ENCODE results near the gene KRT8.
A peak's percentile ranks its signal among the peaks of the same experiment; 100 is the strongest.
"Not testable (repeated sequence)": the region's sequence is repeated elsewhere in the genome, so short reads cannot be mapped to it uniquely, and the experiment has no call there.

KRT8 gene

GRCh38 chr12:52900166-52900895, 4.5 kb downstream of the KRT8 start:
- DNase-seq = no peak
- no peaks in the 10 kb centered on the region for H3K36me3 Mint-ChIP-seq (ENCODE audit: low read depth)
- H3K4me3 Mint-ChIP-seq = no peak overlapping the region
- no peaks in the 10 kb centered on the region for H3K27me3 Mint-ChIP-seq
- peaks cover 9% of the 10 kb centered on the region for H3K4me1 Mint-ChIP-seq (ENCODE audit: low read depth)
- H3K27ac Mint-ChIP-seq = no peak overlapping the region
- no peaks in the 10 kb centered on the region for H3K9me3 Mint-ChIP-seq

GRCh38 chr12:52899338-52900035, 5.4 kb downstream of the KRT8 start:
- peaks cover 9% of the 10 kb centered on the region for H3K4me1 Mint-ChIP-seq (ENCODE audit: low read depth)
- H3K36me3 Mint-ChIP-seq (ENCODE audit: low read depth) = no peaks in the 10 kb centered on the region
- no peak overlapping the region for H3K27ac Mint-ChIP-seq
- no peaks in the 10 kb centered on the region for H3K9me3 Mint-ChIP-seq
- DNase-seq = no peak
- H3K4me3 Mint-ChIP-seq = no peak overlapping the region
- no peaks in the 10 kb centered on the region for H3K27me3 Mint-ChIP-seq

- no peak overlapping the region for H3K27ac Mint-ChIP-seq
- H3K4me1 Mint-ChIP-seq (ENCODE audit: low read depth) = no peaks in the 10 kb centered on the region
- H3K27me3 Mint-ChIP-seq = peaks cover 5% of the 10 kb centered on the region
- no peaks in the 10 kb centered on the region for H3K9me3 Mint-ChIP-seq
- H3K4me3 Mint-ChIP-seq = no peak overlapping the region
- no peak for DNase-seq
- H3K36me3 Mint-ChIP-seq (ENCODE audit: low read depth) = no peaks in the 10 kb centered on the region
Measured at GRCh38 chr12:52896190-52897100, 8.4 kb downstream of the KRT8 start.

- no peaks in the 10 kb centered on the region for H3K9me3 Mint-ChIP-seq
- peaks cover 5% of the 10 kb centered on the region for H3K27me3 Mint-ChIP-seq
- H3K27ac Mint-ChIP-seq = no peak overlapping the region
- no peak overlapping the region for H3K4me3 Mint-ChIP-seq
- DNase-seq = no peak
- H3K4me1 Mint-ChIP-seq (ENCODE audit: low read depth) = no peaks in the 10 kb centered on the region
- H3K36me3 Mint-ChIP-seq (ENCODE audit: low read depth) = no peaks in the 10 kb centered on the region
Measured at GRCh38 chr12:52895726-52896189, 9.1 kb downstream of the KRT8 start.

- H3K27me3 Mint-ChIP-seq = peaks cover 5% of the 10 kb centered on the region
- H3K36me3 Mint-ChIP-seq (ENCODE audit: low read depth) = no peaks in the 10 kb centered on the region
- H3K9me3 Mint-ChIP-seq = no peaks in the 10 kb centered on the region
- no peak overlapping the region for H3K4me3 Mint-ChIP-seq
- H3K27ac Mint-ChIP-seq = no peak overlapping the region
- no peak for DNase-seq
- no peaks in the 10 kb centered on the region for H3K4me1 Mint-ChIP-seq (ENCODE audit: low read depth)
Measured at GRCh38 chr12:52892974-52893373, 11.9 kb downstream of the KRT8 start.

- H3K4me1 Mint-ChIP-seq (ENCODE audit: low read depth) = no peaks in the 10 kb centered on the region
- H3K27me3 Mint-ChIP-seq = peaks cover 5% of the 10 kb centered on the region
- no peak for DNase-seq
- no peaks in the 10 kb centered on the region for H3K36me3 Mint-ChIP-seq (ENCODE audit: low read depth)
- no peaks in the 10 kb centered on the region for H3K9me3 Mint-ChIP-seq
- H3K27ac Mint-ChIP-seq = no peak overlapping the region
- no peak overlapping the region for H3K4me3 Mint-ChIP-seq
Measured at GRCh38 chr12:52892207-52892852, 12.5 kb downstream of the KRT8 start.

GRCh38 chr12:52891044-52891443, 13.8 kb downstream of the KRT8 start:
- no peaks in the 10 kb centered on the region for H3K36me3 Mint-ChIP-seq (ENCODE audit: low read depth)
- H3K9me3 Mint-ChIP-seq = no peaks in the 10 kb centered on the region
- H3K27ac Mint-ChIP-seq = no peak overlapping the region
- peaks cover 9% of the 10 kb centered on the region for H3K27me3 Mint-ChIP-seq
- no peaks in the 10 kb centered on the region for H3K4me1 Mint-ChIP-seq (ENCODE audit: low read depth)
- DNase-seq = no peak
- no peak overlapping the region for H3K4me3 Mint-ChIP-seq

- H3K27me3 Mint-ChIP-seq = peaks cover 9% of the 10 kb centered on the region
- H3K27ac Mint-ChIP-seq = no peak overlapping the region
- H3K36me3 Mint-ChIP-seq (ENCODE audit: low read depth) = no peaks in the 10 kb centered on the region
Measured at GRCh38 chr12:52890417-52890816, 14.5 kb downstream of the KRT8 start.

GRCh38 chr12:52884526-52885293, 20.2 kb downstream of the KRT8 start:
- H3K4me3 Mint-ChIP-seq = no peak overlapping the region
- no peaks in the 10 kb centered on the region for H3K9me3 Mint-ChIP-seq
- peaks cover 6% of the 10 kb centered on the region for H3K4me1 Mint-ChIP-seq (ENCODE audit: low read depth)
- H3K27me3 Mint-ChIP-seq = peaks cover 17% of the 10 kb centered on the region
- DNase-seq = peak; percentile 89
- no peak overlapping the region for H3K27ac Mint-ChIP-seq
- no peaks in the 10 kb centered on the region for H3K36me3 Mint-ChIP-seq (ENCODE audit: low read depth)

More at GRCh38 chr12:52890417-52890816, 14.5 kb downstream of the KRT8 start:
- DNase-seq = no peak
- Mint-ChIP-seq H3K9me3 (no peaks in the 10 kb centered on the region), H3K4me3 (no peak overlapping the region), H3K4me1 (ENCODE audit: low read depth) (no peaks in the 10 kb centered on the region)

GRCh38 chr12:52880499-52880898, 24.4 kb downstream of the KRT8 start:
- not testable (repeated sequence) for H3K27ac Mint-ChIP-seq; DNase-seq; H3K9me3 Mint-ChIP-seq; H3K4me1 Mint-ChIP-seq (ENCODE audit: low read depth); H3K36me3 Mint-ChIP-seq (ENCODE audit: low read depth); H3K4me3 Mint-ChIP-seq
- H3K27me3 Mint-ChIP-seq = peaks cover 13% of the 10 kb centered on the region

GRCh38 chr12:52879394-52880351, 25.2 kb downstream of the KRT8 start:
- peaks cover 11% of the 10 kb centered on the region for H3K4me1 Mint-ChIP-seq (ENCODE audit: low read depth)
- peak overlapping the region; percentile 63 for H3K4me3 Mint-ChIP-seq
- DNase-seq = peak; percentile 82
- no peaks in the 10 kb centered on the region for H3K9me3 Mint-ChIP-seq
- H3K36me3 Mint-ChIP-seq (ENCODE audit: low read depth) = no peaks in the 10 kb centered on the region
- no peak overlapping the region for H3K27ac Mint-ChIP-seq
- H3K27me3 Mint-ChIP-seq = peaks cover 15% of the 10 kb centered on the region

GRCh38 chr12:52878507-52879393, 26.1 kb downstream of the KRT8 start:
- Mint-ChIP-seq H3K27me3 (peaks cover 19% of the 10 kb centered on the region), H3K36me3 (ENCODE audit: low read depth) (no peaks in the 10 kb centered on the region), H3K9me3 (no peaks in the 10 kb centered on the region), H3K27ac (no peak overlapping the region), H3K4me3 (no peak overlapping the region), H3K4me1 (ENCODE audit: low read depth) (peaks cover 17% of the 10 kb centered on the region)
- DNase-seq = no peak

All from activated T-cell treated with anti-CD3 and anti-CD28 coated beads, Interleukin-2, amount 50 U/mL, for 24 hours (primary cell).